Ishikawa (cell line): ENCODE measurements around the gene SPEF2.

Experiments
- CEBPB ChIP-seq: IDR thresholded peaks from 2 replicates; pipeline ENCODE4 v1.6.1; 2012
- CREB1 ChIP-seq: IDR thresholded peaks from 2 replicates; pipeline ENCODE4 v1.6.1; 2012; ENCODE audit warnings: low read depth
- EGR1 ChIP-seq: IDR thresholded peaks from 2 replicates; pipeline ENCODE4 v1.6.1; 2012
- EP300 ChIP-seq: IDR thresholded peaks from 2 replicates; pipeline ENCODE4 v1.6.1; 2012; ENCODE audit warnings: borderline replicate concordance
- FOXM1 ChIP-seq: IDR thresholded peaks from 2 replicates; pipeline ENCODE4 v1.6.1; 2012; ENCODE audit warnings: low read depth, borderline replicate concordance
- NFIC ChIP-seq: IDR thresholded peaks from 2 replicates; pipeline ENCODE4 v1.6.1; 2012
- RAD21 ChIP-seq: IDR thresholded peaks from 2 replicates; pipeline ENCODE4 v1.6.1; 2012; ENCODE audit warnings: low read depth
- TAF1 ChIP-seq: IDR thresholded peaks from 2 replicates; pipeline ENCODE4 v1.6.1; 2012; ENCODE audit warnings: low read depth, mild to moderate bottlenecking
- TCF12 ChIP-seq: IDR thresholded peaks from 2 replicates; pipeline ENCODE4 v1.6.1; 2012; ENCODE audit warnings: low read depth
- TEAD4 ChIP-seq: IDR thresholded peaks from 2 replicates; pipeline ENCODE4 v1.6.1; 2012
- YY1 ChIP-seq: IDR thresholded peaks from 2 replicates; pipeline ENCODE4 v1.6.1; 2012; ENCODE audit warnings: low read depth
- ZBTB7A ChIP-seq: IDR thresholded peaks from 2 replicates; pipeline ENCODE4 v1.6.1; 2012; ENCODE audit warnings: low read depth
- TF ChIP-seq, protein P1 (sequence below): IDR thresholded peaks from 2 replicates; pipeline ENCODE4 v1.6.1; 2012
- TF ChIP-seq, protein P2 (sequence below): IDR thresholded peaks from 2 replicates; pipeline ENCODE4 v1.6.1; 2012; ENCODE audit warnings: low read depth, mild to moderate bottlenecking
- TF ChIP-seq, protein P3 (sequence below): IDR thresholded peaks from 2 replicates; pipeline ENCODE4 v1.6.1; 2012

Gene SPEF2

DNA sequence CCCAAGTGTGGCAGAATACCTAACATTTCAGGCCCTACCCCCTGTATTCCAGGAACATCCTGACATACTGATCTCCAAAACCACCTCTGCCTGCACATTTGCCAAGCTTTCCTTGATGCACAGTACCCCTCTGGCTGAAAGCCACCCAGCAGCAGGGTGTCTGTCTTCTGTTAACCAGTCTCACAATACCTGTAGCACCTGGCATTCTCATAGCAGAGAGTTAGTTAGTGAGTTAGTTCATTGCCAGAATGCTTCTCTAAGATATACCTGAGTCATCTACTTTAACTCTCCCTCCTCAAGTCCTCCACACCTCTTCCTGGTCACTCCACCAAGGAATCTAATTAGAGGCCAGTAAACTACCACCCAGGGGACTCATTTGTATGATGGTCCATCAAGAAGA is 192.9 kb downstream of the SPEF2 start:
- TF ChIP-seq EP300 (no peak), NFIC (no peak), CEBPB (no peak), RAD21 (no peak), TEAD4 (no peak), TCF12 (no peak), YY1 (no peak), EGR1 (no peak), FOXM1 (no peak)
- TF ChIP-seq, protein P1, sequence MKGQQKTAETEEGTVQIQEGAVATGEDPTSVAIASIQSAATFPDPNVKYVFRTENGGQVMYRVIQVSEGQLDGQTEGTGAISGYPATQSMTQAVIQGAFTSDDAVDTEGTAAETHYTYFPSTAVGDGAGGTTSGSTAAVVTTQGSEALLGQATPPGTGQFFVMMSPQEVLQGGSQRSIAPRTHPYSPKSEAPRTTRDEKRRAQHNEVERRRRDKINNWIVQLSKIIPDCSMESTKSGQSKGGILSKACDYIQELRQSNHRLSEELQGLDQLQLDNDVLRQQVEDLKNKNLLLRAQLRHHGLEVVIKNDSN, result no peak

DNA sequence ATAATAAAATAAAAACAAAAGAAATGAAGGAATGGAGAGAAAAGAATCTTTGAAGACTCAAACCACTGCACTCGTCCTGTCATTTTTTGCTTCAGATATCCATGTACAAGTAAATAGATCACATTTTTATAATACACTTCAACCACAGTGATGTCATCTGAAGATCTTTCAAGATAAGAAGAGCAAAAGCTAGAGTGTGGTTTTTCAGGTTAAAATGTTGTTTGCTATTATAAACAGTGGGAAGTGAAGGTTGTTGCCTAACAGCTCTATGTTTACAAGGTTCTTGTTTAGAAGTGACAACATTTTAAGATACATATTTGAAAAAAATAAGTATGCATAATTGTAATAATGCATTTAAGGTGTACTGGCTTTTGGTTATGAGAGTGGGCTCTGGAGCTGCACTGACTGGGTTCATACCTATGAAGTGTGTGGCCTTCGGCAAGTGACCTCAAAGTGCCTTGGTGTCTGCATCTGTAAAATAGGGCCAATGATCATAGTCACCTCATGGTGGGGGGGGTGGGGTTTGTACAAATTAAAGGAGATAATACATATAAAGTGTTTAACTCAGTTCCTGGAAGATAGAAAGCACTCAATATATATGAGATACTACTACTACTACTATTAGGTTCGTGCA is 193.6 kb downstream of the SPEF2 start:
- TF ChIP-seq RAD21 (no peak), CEBPB (no peak), TEAD4 (no peak), EGR1 (no peak), YY1 (no peak), CREB1 (no peak), TAF1 (no peak), ZBTB7A (no peak)
- TF ChIP-seq, protein P2, sequence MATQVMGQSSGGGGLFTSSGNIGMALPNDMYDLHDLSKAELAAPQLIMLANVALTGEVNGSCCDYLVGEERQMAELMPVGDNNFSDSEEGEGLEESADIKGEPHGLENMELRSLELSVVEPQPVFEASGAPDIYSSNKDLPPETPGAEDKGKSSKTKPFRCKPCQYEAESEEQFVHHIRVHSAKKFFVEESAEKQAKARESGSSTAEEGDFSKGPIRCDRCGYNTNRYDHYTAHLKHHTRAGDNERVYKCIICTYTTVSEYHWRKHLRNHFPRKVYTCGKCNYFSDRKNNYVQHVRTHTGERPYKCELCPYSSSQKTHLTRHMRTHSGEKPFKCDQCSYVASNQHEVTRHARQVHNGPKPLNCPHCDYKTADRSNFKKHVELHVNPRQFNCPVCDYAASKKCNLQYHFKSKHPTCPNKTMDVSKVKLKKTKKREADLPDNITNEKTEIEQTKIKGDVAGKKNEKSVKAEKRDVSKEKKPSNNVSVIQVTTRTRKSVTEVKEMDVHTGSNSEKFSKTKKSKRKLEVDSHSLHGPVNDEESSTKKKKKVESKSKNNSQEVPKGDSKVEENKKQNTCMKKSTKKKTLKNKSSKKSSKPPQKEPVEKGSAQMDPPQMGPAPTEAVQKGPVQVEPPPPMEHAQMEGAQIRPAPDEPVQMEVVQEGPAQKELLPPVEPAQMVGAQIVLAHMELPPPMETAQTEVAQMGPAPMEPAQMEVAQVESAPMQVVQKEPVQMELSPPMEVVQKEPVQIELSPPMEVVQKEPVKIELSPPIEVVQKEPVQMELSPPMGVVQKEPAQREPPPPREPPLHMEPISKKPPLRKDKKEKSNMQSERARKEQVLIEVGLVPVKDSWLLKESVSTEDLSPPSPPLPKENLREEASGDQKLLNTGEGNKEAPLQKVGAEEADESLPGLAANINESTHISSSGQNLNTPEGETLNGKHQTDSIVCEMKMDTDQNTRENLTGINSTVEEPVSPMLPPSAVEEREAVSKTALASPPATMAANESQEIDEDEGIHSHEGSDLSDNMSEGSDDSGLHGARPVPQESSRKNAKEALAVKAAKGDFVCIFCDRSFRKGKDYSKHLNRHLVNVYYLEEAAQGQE, result no peak

DNA sequence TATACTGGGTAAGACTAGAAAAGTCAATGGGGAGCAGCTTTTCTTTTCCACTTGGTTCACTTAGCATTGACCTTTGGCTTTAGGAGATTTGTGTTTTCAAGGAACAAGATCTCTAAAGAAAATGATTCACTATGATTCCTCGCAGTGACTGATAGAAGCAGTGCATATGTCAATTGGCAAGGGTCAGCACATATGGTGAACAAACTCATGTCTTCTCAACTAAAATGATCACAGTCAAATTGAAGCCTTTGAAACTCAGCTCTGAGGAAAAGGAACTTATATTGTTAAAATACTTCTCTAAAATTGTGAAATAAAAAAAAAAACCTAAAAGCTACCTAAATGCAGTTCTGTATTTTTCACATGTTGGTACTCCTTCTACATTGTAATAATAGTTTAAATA is 195.9 kb downstream of the SPEF2 start:
- TF ChIP-seq, protein P3, sequence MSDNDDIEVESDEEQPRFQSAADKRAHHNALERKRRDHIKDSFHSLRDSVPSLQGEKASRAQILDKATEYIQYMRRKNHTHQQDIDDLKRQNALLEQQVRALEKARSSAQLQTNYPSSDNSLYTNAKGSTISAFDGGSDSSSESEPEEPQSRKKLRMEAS, result no peak
- TF ChIP-seq TCF12, result no peak
- no peak for TF ChIP-seq RAD21
- TF ChIP-seq TAF1, result no peak
- TF ChIP-seq, protein P2, result no peak
- TF ChIP-seq FOXM1, result no peak
- no peak for TF ChIP-seq CREB1
- no peak for TF ChIP-seq EGR1
- no peak for TF ChIP-seq TEAD4
- no peak for TF ChIP-seq NFIC
- no peak for TF ChIP-seq ZBTB7A
- no peak for TF ChIP-seq EP300
- TF ChIP-seq CEBPB, result no peak

DNA sequence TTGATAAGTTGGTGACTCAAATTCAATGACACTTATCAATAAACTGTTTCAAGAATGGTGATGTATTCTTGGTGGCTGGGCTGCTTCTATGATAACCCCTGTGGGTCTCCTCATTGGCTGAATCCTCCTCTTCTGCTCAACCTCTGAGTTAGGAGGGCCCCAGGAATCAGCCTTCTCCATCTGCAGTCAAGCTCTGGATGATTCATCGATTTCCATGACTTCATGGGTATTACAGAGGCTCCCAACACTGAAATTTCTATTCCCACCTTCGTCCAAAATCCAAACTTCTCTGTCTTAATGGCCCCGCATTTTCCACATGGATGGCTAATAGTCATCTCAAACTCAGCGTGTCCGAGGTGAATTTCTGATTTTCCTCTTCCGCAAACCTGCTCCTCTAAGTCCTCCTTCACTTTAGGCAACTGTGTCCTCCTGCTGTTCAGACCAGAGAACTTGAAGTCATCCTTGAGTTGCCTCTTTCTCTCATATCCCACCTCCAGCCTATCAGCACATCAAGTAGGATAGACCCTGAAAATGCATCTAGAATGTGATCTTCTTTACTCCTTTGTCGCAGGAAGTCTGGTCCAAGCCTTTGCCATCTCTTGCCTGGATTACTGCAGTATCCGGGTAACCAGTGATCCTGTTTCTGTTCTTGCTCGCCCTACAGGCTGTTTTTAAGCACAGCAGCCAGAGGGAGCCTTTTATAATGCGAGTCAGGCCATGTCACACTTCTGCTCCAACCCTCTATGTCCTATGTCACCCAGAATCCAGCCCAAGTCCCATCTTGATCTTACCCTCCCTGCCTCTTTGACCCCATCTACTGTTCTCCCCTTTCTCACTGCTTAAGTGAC is 197.7 kb downstream of the SPEF2 start:
- TF ChIP-seq YY1 (no peak), EGR1 (no peak), TCF12 (no peak), NFIC (no peak), CREB1 (no peak), EP300 (no peak), CEBPB (no peak)
- TF ChIP-seq, protein P1, result no peak
- TF ChIP-seq, protein P3, result no peak

DNA sequence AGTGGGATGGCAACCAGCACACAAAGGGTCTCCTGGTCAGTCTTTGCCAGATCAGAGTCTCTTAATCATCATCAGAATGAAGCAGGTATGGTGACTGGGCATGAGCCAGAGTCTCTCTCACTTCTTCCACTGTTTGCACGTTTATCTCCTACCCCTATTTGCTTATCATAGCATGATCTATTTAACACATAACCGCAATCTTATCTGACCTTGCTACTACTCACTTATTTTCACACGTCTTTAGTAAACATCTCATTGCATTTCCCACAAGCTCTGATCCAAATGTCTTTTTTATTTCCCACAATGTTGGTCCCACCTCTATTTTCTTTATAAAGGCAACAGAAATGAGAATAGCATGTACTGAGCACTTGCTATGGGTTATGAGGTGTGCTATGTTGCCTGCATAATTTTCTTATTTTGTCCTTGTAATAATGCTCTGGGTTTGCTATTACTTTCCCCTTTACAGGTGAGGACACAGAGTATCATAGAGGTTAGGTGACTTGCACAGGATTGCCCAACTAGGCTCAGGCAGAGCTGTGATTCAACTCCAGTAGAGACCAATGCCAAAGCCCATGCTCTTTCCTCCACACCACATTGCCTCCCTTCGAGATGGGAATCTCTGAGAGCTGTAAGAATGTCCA is 199.3 kb downstream of the SPEF2 start:
- TF ChIP-seq, protein P1, result no peak
- no peak for TF ChIP-seq RAD21
- no peak for TF ChIP-seq TEAD4
- TF ChIP-seq, protein P2, result no peak
- no peak for TF ChIP-seq ZBTB7A
- no peak for TF ChIP-seq FOXM1
- TF ChIP-seq NFIC, result no peak
- TF ChIP-seq TAF1, result no peak
- TF ChIP-seq YY1, result no peak
- TF ChIP-seq, protein P3, result no peak
- no peak for TF ChIP-seq CREB1
- no peak for TF ChIP-seq CEBPB
- TF ChIP-seq EGR1, result no peak
- TF ChIP-seq TCF12, result no peak
